ENCODE measurements around the gene HS6ST3. TPM values are rescaled to one million over a fixed set of nuclear protein-coding genes. Genes with fewer than 3 reads are reported as not detected.

The HS6ST3 gene
- total RNA-seq, 1 experiment from 2014 or later: not detected

DNA sequence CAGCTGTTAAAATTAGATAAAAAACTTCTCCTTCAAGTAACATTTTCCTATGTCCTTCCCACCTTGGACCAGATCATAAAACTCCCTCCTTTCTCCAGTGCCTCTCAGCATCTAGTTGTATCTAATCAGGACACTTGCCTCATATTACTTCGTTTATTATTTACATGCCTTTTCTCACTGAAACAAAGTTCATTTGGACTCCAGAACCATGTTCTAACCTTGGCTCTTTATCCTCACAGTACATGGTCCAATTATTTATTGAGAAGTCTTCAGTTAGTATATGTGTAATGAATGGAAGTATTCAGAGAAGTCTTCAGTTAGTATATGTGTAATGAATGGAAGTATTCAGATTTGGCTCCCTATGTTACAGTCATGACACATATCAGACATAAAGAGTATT lies 561.7 kb downstream of the HS6ST3 start:
- DNase-seq (ENCODE audit: low spot score): no peak

GRCh38 chr13:96652506-96652905 lies 562.6 kb downstream of the HS6ST3 start:
- no peak for DNase-seq (ENCODE audit: low spot score)

- no peak for DNase-seq (ENCODE audit: low spot score)
These were observed 571.7 kb downstream of the HS6ST3 start for GRCh38 chr13:96661612-96662011.

DNA sequence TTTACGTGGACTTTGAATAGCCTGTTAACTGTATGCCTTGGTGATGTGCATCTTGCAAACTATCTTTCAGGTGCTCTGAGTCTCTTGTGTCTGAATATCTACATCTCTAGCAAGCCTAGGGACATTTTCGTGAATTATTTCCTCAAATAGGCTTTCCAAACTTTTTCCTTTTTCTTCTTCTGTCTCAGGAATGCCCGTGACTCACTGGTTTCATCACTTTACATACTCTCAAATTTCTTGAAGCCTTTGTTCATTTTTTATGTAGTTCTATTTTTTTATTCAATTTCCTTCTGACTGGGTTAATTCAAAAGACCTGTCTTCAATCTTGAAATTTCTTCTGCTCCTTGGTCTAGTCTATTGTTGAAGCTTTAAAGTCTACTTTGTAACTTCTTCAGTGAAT lies 572.1 kb downstream of the HS6ST3 start:
- no peak for DNase-seq (ENCODE audit: low spot score)

DNA sequence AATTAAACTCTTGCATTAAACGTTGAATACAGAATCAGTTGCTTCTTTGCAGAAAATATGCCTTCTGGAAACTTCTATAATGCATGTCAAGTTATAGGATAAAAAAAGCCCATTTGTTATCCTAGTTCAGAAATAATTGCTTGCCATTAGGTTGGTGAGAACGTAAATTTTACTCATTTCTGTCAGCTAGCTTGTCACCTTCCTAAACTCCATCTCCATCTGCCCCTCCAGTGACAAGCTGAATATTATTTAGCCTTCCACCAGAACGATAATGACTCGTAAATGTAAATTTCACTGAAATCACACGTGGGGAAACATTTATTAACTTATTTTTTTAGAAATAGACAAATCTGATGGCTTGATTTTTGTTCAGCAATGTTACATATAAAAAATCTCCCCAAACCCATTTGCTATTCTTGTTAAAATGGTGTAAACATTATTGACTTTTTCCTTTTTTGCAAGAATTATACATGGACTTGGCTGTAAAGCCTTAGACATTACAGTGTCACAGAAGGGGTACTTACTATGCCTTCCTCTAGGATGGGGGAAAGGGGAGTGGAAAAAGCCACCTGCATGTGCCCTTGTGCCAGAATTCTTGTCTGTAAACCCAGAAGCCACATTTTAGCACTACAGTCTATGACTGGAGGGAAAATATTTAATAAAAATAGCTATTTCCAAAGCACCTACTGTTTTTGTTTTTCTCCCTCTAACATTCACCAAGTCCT lies 577.5 kb downstream of the HS6ST3 start:
- DNase-seq (ENCODE audit: low spot score): no peak

DNA sequence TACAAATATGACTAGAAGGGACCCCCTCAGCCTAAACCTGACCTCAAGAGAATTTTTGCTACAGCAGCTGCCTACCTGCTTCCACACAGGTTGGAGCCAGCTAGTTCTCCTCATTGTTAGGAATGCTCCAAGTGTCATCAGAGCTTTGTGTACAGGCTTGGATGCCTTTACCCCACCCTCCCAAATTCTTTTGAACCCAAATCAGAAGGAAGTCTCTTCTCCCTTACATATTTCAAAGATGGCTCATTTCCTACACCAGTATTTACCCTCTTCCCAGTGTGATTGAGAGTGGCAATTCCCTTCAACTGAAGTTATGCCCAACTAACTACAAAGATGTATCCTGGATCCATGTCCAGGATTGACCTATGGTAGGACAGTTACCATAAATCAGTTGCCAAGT lies 581.2 kb downstream of the HS6ST3 start:
- no peak for DNase-seq (ENCODE audit: low spot score)

GRCh38 chr13:96672016-96672415 lies 582.1 kb downstream of the HS6ST3 start:
- no peak for DNase-seq (ENCODE audit: low spot score)

DNA sequence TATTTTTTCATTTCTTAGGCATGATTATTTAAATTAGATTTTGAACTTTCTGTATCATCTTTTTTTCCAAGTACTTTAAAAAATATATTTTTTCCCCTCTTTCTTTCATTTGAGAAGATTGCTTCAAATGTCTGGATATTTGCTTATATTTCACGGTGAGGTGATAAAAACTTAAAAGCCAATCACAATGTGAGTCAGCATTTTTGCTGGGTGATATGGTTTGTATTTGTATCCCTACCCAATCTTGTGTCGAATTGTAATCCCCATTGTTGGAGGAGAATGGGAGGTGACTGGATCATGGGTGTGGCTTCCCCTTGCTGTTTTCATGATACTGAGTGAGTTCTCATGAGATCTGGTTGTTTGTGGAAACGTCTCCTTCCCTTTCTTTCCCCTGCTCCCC lies 583.9 kb downstream of the HS6ST3 start:
- no peak for DNase-seq (ENCODE audit: low spot score)

- DNase-seq (ENCODE audit: low spot score): no peak
These were observed 587.1 kb downstream of the HS6ST3 start for GRCh38 chr13:96677029-96677428.

GRCh38 chr13:96678801-96679200 lies 588.9 kb downstream of the HS6ST3 start:
- no peak for DNase-seq (ENCODE audit: low spot score)

GRCh38 chr13:96680898-96681297 lies 591.0 kb downstream of the HS6ST3 start:
- DNase-seq (ENCODE audit: low spot score): no peak

DNA sequence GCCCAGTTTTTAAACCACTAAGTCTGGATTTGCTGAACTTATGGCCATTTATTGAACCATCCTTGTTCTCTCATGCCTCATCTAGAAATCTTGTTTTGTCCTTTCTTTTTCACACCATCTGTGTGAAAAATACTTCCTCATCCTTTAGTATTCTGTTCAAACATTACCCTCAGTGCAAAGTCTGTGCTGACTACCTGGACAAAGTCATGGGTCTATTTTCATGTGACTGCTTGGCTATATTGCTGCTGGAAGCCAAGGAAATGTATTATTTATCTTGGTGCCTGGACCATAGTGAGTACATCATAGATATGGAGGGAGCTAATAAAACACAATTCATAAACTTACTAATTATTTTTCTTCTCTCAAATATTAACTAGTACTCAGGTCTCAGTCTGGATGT lies 591.9 kb downstream of the HS6ST3 start:
- DNase-seq (ENCODE audit: low spot score): no peak

GRCh38 chr13:96684469-96684868 lies 594.6 kb downstream of the HS6ST3 start:
- no peak for DNase-seq (ENCODE audit: low spot score)

DNA sequence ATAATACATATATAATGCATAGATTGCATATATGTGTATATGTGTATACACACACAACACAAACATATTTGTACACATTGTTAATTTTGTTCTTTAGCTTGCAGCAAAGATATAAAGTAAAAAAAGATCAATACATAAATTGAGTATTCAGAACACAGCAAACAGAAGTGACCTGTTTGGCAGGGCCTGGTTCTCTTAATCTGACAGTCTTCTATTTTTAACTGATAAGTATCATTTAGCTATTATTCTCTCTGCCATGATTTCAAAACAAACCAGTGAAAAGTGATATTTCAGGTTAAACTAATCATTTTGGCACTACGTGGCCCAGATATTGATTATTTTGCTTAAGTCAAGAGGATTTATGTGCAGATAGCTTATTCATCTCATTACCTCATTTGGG lies 595.0 kb downstream of the HS6ST3 start:
- DNase-seq (ENCODE audit: low spot score): no peak

- no peak for DNase-seq (ENCODE audit: low spot score)
These were observed 596.4 kb downstream of the HS6ST3 start for GRCh38 chr13:96686286-96686685.

DNA sequence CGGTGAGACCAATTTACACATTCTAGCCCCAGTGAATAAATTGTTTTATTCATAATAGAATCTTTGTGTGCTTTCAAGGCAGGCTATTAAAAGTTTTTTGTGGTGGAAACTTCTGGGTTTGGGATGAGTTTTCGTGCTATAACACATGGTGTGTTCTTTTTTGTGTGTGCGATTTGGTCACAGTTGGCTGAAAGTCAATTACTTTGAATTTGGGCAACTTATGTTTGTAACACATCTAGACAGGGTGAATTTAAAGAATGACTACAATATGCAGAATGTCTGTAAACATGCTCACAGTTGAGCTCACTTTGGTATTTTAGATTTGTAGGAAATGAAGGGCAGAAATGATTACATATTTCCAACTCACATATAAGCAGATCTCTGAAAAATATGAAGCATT lies 597.3 kb downstream of the HS6ST3 start:
- DNase-seq (ENCODE audit: low spot score): no peak

DNA sequence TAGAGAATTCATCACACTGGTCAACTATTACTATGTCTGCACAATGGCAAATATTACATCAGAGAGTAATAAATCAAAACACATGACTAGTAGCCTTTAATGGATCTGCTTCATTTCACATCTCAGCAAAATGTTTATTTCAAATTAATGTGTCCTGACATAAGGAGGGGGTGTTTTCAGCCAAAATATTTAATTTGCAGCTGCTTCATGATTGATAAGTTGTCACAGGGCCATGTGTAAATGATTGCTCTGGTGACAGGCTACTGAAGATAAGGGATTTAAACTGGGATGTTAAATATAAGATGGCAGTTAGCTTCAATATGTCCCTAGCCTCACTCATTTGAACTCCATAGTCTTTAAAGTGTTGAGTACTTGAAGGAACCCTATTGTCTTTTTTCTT lies 601.1 kb downstream of the HS6ST3 start:
- DNase-seq (ENCODE audit: low spot score): no peak

DNA sequence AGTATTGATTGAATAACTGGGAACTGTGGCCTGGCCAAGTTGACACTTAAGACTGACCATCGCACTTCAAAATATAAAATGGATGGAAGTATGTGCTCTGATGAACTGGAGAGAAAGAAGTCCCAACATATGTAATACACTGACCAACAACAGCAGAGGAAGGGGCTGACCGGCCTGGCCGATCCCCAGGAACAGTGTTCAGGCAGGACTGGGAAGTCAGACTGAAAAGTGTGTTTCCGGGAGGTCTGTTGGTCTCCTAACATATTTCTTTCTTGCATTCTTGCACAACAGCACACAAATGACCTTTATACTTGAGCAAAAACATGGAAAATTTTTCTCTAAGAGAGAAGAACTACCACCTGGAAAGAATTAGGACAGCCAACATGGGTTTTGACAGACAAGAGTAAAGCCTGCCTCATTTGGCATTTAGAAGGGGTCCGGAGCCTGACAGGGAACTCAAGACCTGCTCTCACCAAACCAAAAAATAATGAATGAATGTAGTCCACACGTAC lies 606.5 kb downstream of the HS6ST3 start:
- DNase-seq (ENCODE audit: low spot score): no peak

DNA sequence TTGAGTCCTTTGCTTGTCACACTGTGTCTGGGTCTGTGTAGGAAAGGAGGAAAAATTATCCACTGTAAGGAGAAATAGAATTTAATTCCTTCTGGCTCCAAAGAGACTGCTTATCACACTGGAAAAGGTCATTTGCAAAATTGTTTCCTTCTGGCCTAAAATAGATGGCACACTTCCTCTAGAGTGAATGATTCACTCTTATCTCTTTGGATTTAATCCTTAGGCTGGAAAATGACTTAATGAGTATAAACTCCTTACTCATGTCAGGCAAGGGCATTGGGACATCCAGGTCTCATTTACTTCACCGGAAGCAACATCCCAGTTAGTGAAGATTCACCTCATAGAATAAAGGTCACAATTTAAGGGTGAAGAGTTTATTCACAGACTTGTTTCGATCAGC lies 610.8 kb downstream of the HS6ST3 start:
- no peak for DNase-seq (ENCODE audit: low spot score)

- DNase-seq (ENCODE audit: low spot score): no peak
These were observed 617.2 kb downstream of the HS6ST3 start for GRCh38 chr13:96707146-96707545.

- DNase-seq (ENCODE audit: low spot score): no peak
These were observed 620.4 kb downstream of the HS6ST3 start for GRCh38 chr13:96710166-96710862.

GRCh38 chr13:96720446-96720845 lies 630.5 kb downstream of the HS6ST3 start:
- no peak for DNase-seq (ENCODE audit: low spot score)

DNA sequence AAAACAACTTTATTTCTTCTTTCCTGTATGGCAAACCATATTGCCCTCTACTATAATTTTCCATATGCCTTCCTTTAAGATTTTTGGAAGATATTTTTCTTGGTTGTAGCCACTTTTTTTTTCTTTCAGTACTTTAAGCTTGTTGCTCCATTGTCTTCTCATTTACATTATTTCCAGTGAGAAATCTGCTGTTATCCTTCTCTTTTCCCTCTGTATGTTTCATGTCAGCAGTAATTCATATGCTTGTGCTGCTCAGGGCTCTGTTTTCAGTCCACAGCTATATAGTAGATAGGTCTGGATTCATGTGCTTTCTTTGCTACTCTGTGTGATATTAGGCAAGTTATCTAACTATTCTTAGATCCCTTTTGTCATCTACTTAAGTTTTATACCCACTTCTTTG lies 636.7 kb downstream of the HS6ST3 start:
- no peak for DNase-seq (ENCODE audit: low spot score)

Data from A172 (cell line).